Fibroblast of peridontal ligament (primary cell): Measurements from ENCODE around the gene ANKRD27.
"Not testable (repeated sequence)": the region's sequence is repeated elsewhere in the genome, so short reads cannot be mapped to it uniquely, and the experiment has no call there.

ENCODE experiments used
- DNase-seq: peaks from one replicate; pipeline ENCODE4 v3.0.0-alpha.2; 2010; ENCODE audit errors: extremely low read depth

Gene ANKRD27

DNA sequence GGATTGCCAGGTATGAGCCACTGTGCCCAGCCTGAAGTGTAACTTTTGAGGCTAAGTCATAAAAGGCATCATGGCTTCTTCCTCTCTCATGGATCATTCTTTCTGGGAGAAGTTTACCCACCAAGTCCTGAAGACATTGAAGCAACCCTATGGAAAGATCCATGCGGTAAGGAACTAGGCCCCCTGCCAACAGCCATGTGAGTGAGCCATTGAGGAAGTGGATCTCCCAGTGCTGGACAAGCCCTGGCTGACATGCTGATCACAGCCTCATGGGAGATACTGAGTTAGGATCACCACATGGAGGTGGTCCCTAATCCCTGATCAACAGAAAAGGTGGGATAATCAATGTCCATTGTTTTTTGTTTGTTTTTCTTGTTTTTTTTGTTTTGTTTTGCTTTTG lies 13.3 kb upstream of the ANKRD27 start:
- no peak for DNase-seq

DNA sequence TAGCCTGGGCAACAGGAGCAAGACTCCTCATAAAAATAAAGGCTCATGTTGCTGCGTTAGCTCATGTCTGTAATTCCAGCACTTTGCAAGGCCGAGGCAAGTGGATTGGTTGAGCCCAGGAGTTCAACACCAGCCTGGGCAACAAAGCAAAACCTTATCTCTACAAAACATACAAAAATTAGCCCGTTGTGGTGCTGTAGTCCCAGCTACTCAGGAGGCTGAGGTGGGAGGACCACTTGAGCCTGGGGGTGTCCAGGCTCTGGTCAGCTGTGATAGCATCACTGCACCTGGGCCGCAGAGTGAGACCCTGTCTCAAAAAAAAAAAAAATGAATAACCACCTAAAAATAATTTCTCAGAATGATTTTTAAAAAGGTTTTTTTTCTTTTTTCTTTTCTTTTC lies 12.7 kb upstream of the ANKRD27 start:
- DNase-seq = no peak

DNA sequence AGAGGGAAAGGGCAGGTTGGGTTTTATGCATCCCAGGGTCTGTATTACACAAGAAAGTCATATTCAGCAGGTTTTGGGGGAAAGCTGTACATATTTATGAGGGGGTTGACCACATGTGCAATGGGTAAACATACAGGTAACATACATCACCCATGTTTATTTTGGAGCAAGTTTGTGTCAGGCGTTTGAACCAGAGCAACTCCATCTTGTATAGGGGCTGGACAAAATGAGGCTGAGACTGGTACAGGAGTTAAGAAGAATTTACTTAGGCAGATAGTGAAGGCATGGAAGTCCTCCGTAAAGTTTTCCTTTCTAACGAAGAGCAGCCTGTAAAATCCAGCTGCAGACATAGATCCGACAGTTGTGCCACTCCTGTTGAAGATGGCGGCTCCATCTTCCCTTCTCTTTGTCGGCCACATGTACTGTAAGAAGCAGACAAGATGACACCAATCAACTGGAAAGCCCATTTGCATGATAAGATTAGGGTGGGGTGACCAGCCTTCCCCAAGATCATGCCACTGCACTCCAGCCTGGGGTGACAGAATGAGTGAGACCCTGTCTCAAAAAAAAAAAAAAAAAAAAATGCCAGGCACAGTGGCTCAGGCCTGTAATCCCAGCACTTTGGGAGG lies 12.0 kb upstream of the ANKRD27 start:
- no peak for DNase-seq

DNA sequence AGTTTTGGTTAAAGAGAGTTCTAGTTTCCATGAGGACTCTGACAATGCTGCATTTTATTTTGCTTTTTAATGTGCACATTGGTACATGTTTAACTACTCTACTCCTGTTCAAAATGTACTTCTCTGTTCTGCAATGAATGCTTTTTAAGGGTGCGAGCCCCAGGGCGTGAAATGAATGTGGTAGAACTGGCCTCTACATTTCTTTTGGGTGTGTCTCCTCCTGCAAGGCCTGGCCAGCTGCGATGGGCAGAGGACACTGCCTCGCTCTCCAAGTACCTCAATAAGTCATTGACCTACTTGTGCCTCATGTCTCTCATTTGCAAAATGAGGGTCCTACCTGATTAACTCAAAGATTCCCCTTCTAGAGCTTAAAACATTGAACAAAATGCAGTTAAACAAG lies 7.3 kb upstream of the ANKRD27 start:
- DNase-seq = no peak

DNA sequence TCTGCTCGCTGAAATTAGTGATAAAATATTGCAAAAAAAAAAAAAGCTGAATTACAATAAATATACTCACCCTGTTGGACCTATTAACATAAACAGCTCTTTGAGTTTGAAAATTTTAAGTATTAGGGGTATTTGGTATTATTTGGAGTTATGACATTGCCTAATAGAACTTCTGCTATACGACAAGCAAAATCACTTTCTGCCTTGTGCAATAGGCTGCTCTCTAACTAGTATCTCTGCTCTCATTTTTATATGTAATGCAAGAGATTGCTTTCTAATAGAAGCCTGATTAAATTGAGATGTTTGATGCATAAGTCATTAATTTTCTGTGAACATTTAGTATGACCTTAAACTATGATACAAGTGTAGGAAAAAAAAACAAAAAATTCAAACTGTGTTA lies 6.0 kb upstream of the ANKRD27 start:
- DNase-seq = no peak

DNA sequence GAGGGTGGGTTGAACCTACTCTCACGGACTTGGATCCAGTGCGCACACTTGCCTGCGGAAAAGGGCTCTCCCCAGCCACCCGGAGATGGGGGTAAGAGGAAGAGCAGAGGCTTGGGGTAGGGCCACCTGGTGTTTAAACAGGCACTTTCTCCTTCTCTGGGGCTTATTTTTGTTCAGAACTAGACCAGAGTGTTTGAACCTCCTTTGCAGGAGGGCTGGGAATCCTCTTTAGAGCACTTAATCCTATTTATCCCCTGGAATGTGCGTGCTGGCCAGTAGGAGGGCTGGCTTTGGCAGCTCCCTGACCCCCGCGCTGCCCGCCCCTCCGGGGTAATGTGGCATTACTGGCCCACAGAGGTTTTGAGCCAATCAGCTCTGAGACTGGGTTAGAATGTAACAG lies 2.7 kb upstream of the ANKRD27 start:
- DNase-seq = no peak

DNA sequence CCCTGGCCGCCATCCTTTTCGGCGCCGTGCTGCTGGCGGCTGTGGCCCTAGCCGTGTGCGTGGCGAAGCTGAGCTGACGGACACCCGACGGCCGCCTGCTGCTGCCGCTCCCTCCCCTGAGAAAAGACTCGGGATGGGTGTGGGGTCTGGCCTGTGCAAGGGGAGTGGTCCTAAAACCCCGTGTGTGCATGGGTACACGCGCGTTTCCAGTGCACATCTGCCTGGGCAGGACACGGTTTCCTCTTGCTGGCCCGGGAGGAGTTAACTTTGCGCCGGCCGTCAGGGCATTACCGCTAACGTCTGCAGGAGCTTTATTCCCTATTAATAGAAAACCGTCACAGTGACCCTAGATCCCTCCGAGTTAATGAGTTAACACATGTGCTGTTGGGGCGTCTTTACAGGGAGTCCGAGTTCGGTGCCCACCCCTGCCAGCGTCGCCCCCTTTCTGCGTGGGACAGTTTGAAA lies 1.9 kb upstream of the ANKRD27 start:
- DNase-seq = no peak

DNA sequence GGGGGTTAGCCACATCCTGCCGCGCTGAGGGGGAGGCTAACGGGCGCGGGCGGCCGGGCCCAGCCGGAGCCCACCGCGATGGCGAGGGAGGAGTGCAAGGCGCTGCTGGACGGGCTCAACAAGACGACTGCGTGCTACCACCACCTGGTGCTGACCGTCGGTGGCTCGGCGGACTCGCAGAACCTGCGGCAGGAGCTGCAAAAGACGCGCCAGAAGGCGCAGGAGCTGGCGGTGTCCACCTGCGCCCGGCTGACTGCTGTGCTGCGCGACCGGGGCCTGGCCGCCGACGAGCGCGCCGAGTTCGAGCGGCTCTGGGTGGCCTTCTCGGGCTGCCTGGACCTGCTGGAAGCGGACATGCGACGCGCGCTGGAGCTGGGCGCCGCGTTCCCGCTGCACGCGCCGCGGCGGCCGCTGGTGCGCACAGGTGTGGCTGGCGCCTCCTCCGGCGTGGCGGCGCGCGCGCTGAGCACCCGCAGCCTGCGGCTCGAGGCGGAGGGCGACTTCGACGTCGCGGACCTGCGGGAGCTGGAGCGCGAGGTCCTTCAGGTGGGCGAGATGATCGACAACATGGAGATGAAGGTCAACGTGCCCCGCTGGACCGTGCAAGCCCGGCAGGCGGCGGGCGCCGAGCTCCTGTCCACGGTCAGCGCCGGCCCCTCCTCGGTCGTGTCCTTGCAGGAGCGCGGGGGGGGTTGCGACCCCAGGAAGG lies 1.4 kb upstream of the ANKRD27 start:
- no peak for DNase-seq

DNA sequence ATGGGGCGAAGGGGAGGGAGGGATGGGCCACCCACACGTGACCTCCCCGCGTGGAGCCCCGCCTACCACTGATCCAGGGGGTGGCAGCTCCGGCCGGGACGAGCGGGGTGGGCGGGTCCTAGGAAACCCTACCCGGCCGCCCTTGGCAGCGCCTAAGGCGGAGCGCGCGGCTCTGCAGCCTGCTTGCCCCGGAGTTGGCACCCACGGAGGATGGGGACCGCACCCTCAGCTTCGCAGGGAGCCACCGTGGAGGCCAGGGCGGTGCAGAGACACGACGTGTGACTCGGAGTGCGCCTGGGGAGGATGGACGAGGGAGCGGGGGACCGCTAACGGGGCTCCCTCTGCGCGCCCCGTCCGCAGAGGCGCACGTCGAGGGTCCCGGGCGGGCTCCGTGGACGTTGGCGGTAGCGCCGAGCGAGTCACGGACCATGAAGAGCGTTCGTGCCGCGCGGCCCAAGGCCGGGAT lies 773 bp upstream of the ANKRD27 start, which contains the start of gene RGS9BP:
RGS9BP (plus strand) TSS at position 129 of the 466 bp plus-strand sequence. CDS start 416 bp downstream, outside the sequence.
- DNase-seq = peak; percentile 61

DNA sequence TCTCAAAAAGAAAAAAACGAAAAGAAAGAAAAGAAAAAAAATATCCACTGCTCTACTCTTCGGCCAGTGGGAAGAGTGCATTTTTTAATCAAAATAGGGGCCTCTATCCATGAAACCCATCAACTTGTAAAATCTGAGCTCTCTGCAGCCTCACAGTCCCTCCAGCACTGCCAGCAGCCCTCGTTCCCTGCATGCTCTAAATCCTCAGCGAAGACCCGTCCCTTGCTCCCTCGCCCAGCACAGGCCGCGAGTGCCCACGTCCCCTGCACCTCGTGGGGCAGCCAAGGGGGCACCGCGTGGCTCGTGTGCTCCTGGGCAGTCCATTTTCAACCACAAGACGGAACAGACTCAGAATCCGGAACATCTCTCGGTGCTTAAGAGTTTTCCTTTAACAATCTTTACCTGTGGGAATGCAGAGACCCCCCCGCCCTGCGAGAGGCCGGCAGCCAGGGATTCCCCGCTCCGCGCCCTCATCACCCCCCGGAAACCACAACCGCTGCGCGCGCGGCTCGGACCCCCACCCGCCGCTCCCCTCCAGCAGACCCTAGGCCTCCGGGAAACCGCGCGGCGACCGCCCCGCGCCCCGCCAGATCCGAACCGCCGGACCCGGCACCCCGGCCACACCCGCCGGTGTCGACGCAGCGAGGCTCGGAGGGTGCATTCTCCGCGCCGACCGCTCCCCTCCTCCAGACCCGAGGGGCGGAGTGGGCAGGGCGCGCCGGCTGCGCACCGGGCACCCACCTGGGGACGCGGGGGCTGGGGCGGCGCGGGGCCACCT lies 638 bp downstream of the ANKRD27 start:
- no peak for DNase-seq

DNA sequence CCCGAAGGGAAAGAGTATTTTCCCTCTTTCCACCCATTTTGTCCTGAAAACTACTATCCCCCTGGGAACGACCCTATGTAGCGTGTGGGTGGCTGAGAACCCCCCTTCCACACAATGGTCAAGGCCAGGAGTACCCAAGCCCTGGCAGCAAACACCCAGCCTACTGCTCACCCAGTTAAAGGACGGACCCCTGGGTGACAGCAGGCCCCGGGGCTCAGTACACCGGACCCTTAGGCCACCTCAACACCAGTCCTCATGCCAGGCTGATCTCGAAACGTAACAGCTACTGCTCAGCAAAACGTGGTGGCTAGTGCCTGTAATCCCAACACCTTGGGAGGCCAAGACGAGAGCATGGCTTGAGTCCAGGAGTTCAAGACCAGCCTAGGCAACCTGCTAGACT lies 1.4 kb downstream of the ANKRD27 start:
- no peak for DNase-seq

DNA sequence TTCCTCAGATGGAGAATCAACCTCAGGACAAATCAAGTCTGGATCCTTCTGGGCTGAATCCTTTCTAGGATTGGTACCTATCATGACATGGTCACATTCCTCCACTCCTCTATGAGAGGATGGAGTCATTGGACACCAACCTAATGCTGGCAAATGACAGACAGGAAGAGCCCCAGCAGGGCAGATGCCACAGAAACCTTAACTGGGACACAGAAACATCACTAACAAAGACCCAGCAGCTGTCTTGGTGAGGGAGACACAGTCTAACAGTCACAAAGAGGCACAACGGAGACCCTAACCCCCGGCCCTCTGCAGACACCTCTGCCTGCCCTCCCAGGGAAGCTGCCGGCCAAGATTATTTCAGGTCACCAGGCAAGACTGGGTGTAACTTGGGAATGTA lies 2.1 kb downstream of the ANKRD27 start:
- no peak for DNase-seq

DNA sequence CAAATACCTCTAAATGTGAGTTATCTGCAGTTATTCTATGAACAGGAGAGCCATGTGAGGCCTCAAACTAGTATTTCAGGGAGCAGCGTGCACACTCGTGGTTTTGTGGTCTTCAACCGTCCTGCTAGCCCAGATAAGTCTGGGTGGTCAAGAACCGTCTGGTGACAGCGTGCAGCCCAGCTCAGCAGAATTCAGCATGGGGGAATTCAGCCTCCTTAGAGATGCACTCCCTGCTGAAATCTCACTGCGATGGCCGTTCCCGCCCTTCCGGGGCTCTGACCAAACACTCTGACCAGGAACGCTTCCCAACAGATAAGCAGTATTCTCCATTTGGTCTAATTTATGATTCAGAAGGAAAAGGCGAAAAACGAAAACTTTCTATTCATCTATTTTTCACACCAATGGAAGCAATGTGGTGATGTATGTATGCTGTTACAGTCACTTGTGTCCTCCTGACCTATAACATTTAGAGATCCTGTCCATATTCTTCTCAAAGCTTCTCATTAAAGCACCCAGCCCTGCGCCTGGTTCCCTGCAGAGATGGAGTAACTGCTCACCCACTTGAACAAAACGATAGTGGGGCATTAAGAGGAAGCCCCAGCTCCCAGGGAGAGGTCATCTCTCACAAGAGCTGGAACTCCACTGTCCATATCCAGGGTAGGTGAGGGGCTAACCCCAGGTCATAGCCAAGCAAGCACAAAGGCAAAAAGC lies 2.9 kb downstream of the ANKRD27 start:
- DNase-seq = no peak

DNA sequence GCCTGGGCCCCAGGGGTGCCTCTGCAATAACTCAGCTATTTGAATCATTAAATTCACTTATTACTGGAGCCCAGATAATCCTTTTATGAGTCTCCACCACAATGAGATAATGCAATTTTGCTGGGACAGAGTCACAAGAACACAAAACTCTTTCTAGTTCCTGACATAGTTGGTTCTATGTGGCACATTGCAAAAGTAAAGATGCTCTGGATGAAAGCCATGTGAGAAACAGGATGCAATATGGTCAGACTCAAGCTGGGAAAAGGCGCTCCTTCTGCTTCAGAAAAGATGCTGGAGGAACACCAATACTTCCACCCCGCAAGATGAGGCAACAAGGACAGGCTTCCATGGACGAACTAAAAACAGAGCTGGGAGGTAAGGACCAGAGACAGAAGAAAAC lies 5.7 kb downstream of the ANKRD27 start:
- DNase-seq = no peak

DNA sequence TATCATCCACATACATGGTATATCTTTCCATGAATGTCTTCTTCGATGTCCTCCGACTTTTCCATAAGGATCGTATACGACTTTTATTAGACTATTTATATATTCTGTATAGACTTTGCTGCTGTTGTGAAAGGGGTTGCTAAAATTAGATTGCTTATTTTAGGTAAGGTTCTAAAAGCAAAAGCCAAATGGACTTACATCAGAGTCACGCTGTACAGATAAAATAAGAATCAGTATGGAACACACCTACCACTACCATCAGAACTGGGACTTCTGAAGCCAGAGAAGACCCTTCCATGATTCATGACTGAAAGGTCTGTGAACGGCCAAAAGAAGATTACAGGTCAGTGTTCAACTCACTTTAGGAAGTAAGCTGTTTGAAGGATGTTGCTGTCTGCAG lies 8.9 kb downstream of the ANKRD27 start:
- no peak for DNase-seq

DNA sequence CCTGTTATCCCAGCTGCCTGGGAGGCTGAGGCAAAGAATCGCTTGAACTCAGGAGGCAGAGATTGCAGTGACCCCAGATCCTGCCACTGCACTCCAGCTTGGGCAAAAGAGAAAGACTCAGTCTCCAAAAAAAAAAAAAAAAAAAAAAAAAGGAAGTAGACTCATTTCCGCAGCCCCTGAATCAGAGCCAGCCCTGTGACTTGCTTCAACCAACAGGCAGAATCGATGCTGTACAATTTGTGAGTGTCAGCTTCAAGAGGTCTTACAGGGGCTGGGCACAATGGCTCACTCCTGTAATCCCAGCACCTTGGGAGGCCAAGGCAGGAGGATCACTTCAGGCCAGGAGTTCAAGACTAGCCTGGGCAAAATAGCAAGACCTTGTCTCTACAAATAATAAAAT lies 12.8 kb downstream of the ANKRD27 start:
- DNase-seq = peak; percentile 10

DNA sequence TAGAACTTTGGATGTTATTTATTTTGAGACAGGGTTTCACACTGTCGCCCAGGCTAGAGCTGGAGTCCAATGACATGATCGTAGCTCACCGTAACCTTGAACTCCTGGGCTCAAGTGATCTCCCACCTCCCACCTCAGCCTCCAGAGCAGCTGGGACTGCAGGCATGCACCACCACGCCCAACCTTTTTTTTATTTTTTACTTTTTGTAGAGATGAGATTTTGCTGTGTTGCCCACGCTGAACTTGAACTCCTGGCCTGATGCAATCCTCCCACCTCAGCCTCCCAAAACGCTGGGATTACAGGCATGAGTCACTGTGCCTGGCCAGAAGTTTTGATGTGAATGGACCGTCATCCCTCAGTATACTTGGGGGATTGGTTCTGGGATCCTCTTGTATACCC lies 13.7 kb downstream of the ANKRD27 start:
- no peak for DNase-seq

DNA sequence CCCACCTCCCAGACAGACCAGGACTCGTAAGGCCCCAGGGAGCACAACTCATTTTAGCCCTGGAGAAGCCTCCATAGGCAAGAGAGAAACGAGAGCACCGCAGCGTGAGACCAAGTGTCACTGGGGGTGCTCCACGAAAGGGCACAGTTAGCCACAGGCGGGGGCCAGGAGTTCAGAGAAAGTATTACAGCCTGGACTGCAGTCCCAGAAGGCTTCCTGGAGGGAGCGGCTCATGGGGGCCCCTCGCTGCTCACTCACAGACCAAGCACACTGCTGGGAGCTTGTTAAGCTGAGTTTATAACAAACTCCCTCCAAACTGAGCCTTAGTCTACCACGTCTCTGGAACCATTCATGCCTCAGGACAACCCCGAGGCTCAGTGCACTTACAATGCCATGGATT lies 16.5 kb downstream of the ANKRD27 start:
- DNase-seq = no peak

DNA sequence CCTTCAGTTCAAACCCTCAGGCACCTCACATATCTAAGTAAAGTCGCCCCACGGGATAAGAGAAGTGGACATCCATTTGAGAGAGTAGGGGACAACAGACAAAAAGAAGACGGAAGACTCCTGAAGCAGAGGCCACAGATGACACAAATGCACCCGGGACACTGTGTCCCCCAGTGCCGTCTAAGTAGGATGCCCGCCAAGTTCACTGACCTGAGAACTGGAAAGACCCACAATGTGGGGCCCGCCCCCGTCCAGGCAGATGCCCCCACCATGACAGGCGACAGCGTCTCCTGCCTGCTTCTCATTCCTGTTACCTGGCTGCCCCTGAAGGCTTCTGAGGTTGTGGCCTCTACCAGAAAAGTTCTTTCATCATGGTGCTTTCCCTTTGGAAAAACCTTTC lies 16.9 kb downstream of the ANKRD27 start:
- DNase-seq = no peak

DNA sequence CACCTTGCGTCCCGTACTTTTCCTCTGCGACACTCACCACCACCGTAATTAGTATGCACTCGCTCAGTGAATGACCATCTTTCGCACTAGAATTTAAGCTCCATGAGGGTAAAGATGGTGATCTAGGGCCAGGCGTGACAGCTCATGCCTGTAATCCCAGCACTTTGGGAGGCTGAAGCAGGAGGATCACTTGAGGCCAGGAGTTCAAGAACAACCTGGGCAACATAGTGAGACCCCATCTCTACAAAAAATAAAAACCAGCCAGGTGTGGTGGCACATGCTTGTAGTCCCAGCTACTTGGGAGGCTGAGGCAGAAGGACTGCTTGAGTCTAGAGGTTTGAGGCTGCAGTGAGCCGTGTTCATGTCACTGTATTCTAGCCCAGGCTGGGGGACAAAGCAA lies 18.6 kb downstream of the ANKRD27 start:
- DNase-seq = not testable (repeated sequence)

DNA sequence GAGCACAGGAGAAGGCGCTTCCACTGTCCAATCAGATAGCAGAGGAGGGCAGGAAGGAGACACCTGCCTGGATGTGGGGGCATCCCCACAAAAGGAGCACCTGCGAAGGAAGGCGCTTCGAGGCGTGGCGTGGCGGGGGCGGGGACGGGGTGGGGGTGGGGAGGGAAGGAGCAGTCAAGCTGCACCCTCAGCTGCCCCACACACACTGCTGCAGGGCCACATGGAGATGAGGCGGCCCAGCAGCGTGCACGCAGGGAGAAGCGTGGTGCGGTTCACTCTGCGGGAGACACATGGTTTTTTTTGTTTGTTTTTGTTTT lies 21.4 kb downstream of the ANKRD27 start:
- DNase-seq = no peak

DNA sequence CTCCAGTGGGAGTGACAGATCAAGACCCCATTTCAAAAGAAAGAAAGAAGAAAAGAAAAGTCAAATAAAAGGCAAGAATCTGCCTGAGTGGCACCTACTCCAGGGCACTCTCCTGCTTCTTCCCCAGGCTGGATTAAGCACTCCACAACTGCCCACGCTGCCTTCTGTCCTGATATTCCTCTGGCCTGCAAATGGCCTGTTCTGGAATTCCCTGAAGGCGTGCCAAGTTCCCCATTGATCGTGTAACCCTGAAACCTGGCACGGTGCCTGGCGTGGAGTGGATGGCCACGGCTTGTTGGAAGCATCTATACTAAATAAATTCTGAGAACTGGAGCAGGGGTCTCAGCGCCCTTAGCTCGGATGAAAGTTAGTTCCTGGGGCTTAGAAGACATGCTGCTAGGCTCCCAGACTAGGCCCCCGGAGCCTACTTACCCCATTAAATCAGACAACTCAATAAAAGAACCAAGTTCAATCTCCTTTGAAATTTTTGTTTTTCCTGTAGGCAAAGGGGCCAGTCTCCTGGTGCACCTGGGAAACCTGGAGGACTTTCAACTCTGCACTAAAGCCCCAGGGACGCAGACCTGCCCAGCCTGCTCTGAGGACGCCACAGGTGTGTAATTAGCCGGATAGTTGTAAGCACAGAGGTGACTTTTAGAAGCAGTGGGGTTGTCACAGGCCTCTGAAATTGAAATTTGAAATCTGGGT lies 21.9 kb downstream of the ANKRD27 start:
- DNase-seq = peak; percentile 32
